ENCODE measurements around the gene MIOX. TPM values are rescaled to one million over a fixed set of nuclear protein-coding genes. Genes with fewer than 3 reads are reported as not detected.

The MIOX gene
- total and polyA plus RNA-seq, 2 of the 13 experiments (the other 11 are each of a cell fraction or from before 2014, with no cell fraction given) = 1.5 to 2.9 TPM

DNA sequence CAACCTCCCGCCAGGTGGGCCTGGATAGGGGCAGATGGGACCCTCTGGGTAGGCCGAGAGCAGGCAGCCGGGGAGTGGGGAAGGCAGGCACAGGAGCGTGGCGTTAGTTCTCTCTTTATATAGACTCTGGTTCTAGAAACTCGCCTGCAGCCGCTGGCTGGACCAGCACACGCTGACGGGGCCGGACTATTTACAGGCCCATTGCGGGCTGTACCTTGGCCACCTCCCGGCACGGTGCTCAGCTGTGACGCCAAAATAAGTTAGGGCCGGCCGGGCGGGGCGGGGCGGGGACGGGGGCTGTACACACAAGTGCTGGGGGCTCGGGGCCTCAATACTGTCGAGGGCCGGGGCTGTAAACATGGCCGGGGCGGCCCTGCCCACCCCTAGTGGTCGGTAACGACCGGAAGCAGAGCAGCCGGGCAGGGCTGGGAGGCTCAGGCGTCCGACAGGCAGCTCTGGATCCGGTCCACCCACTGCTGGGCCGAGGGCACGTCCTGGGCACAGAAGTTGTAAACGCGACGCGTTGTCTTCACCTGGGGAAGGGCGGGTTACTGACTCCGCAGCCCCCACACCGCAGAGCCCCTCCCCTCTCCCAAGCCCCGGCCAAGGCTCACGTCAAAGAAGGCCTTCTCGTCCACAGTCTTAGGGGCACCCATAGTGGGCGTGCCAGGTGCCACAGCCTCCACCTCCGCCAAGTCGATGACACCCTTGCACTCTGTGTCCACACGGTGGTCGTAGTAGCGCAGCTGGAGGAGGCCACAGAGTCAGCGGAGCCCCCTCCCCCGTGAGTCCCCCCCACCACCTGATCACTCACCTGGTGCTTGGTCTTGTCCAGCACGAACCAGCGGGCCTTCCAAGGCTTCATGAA is 39.7 kb upstream of the MIOX start:
- WGBS (ENCODE audit: low lambda C conversion rate) = 97% methylated on average over 31 of the region's 54 CpGs
- peak; percentile 31 for ATAC-seq
- Histone ChIP-seq H3K27me3 (ENCODE audit: control insufficient read depth in 1 of 2, insufficient read depth in 2 of 2, low read length in 2 of 2) (no peaks in the 10 kb centered on the region), H3K4me3 (replicated peaks in 1 of 3; ENCODE audit: insufficient read depth in 1 of 3, low read depth in 2 of 3, low read length in 3 of 3) (no peak overlapping the region), H3K9me3 (ENCODE audit: low read length) (no peaks in the 10 kb centered on the region), H4K20me1 (ENCODE audit: insufficient read depth, low read length) (peaks cover 4% of the 10 kb centered on the region; the same call in 1 of the 2 replicates), H3K4me1 (ENCODE audit: insufficient read depth, low read length) (no peaks in the 10 kb centered on the region; the same call in 1 of the 2 replicates), H3K4me2 (ENCODE audit: low read depth, low read length) (no peak overlapping the region), H3K79me2 (ENCODE audit: insufficient read depth, low read length) (no peaks in the 10 kb centered on the region), H3K36me3 (replicated peaks in 1 of 2; ENCODE audit: control insufficient read depth in 1 of 2, insufficient read depth in 2 of 2, low read length in 2 of 2) (peaks cover 22 to 43% of the 10 kb centered on the region in 2 experiments; a peak in 4 of 5 replicates), H3K9ac (ENCODE audit: insufficient read depth, low read depth, low read length) (no peak overlapping the region), H2AFZ (ENCODE audit: low read length) (no peak overlapping the region), H3K27ac (ENCODE audit: extremely low read length, insufficient read depth, low read length) (no peak overlapping the region)
- in situ Hi-C loops (cut with HindIII; ENCODE audit: extremely low pct_ligation_motif_present, low pct_unique_long_range_greater_than_20kb) = no loop called here
- intact Hi-C loops (cut with micrococcal nuclease; ENCODE audit: unreplicated experiment) = no loop called here
- FAIRE-seq = no peak
- ChIA-PET POLR2A (no interaction called here), CTCF (ENCODE audit: low intra/inter-chr PET ratio, low total read pairs) (no interaction called here)
- DNase-seq (ENCODE audit: low spot score) = no peak
- no TSS peak for BruUV-seq (replicated peaks)
- no peak for TF ChIP-seq PHB2 (IDR thresholded peaks at IDR 0.05; ENCODE audit: partially characterized antibody)
- no peak for TF ChIP-seq KAT7 (CRISPR knock-in tag; IDR thresholded peaks at IDR 0.05; ENCODE audit: borderline replicate concordance)
- no peak for TF ChIP-seq NFATC3 (CRISPR knock-in tag; IDR thresholded peaks at IDR 0.05)
- no peak for TF ChIP-seq ZNF768 (CRISPR knock-in tag; IDR thresholded peaks at IDR 0.05)
- no peak for TF ChIP-seq NFIC (IDR thresholded peaks at IDR 0.05; ENCODE audit: low read length)
- no peak for TF ChIP-seq ATF7-NPFF (CRISPR knock-in tag; IDR thresholded peaks at IDR 0.05; ENCODE audit: low read depth)
- TF ChIP-seq ZNF354B (CRISPR knock-in tag; IDR thresholded peaks at IDR 0.05) = no peak
- no peak for TF ChIP-seq HOXA5 (CRISPR knock-in tag; IDR thresholded peaks at IDR 0.05)
- TF ChIP-seq ZBTB3 (CRISPR knock-in tag; IDR thresholded peaks at IDR 0.05; ENCODE audit: borderline replicate concordance, low read depth) = no peak
- no peak for TF ChIP-seq GATAD2A (CRISPR knock-in tag; IDR thresholded peaks at IDR 0.05)
- TF ChIP-seq, protein P1, sequence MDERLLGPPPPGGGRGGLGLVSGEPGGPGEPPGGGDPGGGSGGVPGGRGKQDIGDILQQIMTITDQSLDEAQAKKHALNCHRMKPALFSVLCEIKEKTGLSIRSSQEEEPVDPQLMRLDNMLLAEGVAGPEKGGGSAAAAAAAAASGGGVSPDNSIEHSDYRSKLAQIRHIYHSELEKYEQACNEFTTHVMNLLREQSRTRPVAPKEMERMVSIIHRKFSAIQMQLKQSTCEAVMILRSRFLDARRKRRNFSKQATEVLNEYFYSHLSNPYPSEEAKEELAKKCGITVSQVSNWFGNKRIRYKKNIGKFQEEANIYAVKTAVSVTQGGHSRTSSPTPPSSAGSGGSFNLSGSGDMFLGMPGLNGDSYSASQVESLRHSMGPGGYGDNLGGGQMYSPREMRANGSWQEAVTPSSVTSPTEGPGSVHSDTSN (CRISPR knock-in tag; IDR thresholded peaks at IDR 0.05) = no peak
- TF ChIP-seq NR2F6 (IDR thresholded peaks at IDR 0.05) = no peak
- TF ChIP-seq NR2F6 (CRISPR knock-in tag; IDR thresholded peaks at IDR 0.05) = no peak
- TF ChIP-seq, protein P2, sequence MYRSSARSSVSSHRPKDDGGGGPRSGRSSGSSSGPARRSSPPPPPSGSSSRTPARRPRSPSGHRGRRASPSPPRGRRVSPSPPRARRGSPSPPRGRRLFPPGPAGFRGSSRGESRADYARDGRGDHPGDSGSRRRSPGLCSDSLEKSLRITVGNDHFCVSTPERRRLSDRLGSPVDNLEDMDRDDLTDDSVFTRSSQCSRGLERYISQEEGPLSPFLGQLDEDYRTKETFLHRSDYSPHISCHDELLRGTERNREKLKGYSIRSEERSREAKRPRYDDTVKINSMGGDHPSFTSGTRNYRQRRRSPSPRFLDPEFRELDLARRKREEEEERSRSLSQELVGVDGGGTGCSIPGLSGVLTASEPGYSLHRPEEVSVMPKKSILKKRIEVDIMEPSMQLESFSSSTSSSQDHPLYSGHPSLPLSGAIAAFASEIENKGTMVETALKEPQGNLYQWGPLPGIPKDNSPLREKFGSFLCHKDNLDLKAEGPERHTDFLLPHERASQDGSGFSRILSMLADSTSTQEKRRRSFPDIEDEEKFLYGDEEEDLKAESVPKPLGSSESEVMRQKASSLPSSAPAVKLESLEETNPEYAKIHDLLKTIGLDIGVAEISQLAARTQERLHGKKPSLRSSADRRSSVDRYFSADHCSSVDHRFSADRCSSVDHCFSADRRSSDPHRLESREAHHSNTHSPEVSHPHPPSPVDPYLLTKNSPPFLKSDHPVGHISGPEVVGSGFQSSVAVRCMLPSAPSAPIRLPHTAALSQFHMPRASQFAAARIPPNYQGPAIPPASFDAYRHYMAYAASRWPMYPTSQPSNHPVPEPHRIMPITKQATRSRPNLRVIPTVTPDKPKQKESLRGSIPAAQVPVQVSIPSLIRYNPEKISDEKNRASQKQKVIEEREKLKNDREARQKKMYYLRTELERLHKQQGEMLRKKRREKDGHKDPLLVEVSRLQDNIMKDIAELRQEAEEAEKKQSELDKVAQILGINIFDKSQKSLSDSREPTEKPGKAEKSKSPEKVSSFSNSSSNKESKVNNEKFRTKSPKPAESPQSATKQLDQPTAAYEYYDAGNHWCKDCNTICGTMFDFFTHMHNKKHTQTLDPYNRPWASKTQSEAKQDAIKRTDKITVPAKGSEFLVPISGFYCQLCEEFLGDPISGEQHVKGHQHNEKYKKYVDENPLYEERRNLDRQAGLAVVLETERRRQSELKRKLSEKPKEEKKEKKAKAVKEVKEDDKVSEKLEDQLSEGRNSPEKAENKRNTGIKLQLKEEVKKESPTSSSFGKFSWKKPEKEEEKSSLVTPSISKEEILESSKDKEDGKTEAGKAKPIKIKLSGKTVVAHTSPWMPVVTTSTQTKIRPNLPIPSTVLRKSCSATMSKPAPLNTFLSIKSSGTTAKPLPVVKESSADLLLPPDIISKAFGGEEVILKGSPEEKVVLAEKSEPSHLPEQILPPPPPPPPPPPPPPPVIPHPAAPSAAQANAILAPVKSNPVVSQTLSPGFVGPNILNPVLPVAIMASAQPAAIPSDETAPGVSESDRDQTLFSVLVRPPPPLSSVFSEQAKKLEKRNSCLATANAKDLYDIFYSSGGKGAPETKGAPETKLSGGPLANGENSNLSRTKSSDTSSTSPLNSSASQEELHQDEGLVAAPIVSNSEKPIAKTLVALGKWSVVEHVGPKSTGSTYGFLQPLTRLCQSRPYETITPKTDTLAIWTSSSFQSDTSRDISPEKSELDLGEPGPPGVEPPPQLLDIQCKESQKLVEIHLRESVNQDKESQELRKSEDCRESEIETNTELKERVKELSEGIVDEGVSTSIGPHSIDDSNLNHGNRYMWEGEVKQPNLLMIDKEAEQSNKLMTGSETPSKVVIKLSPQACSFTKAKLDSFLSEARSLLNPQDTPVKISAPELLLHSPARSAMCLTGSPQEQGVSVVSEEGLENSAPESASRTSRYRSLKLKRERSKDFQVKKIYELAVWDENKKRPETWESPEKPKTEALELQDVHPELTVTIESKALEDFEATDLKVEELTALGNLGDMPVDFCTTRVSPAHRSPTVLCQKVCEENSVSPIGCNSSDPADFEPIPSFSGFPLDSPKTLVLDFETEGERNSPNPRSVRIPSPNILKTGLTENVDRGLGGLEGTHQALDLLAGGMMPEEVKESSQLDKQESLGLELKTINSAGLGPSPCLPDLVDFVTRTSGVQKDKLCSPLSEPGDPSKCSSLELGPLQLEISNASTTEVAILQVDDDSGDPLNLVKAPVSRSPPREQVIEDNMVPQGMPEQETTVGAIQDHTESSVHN (CRISPR knock-in tag; IDR thresholded peaks at IDR 0.05) = no peak
- TF ChIP-seq SCMH1 (CRISPR knock-in tag; IDR thresholded peaks at IDR 0.05; ENCODE audit: borderline replicate concordance) = no peak
